Liver (tissue), 3 donors: ENCODE measurements around the gene SNX18.

Source experiments
- ATF3 ChIP-seq: IDR thresholded peaks from 2 replicates; pipeline ENCODE4 v1.6.1; 2016; ENCODE audit warnings: antibody characterized with exemption
- CTCF ChIP-seq: fragments of 150-350 bp; IDR thresholded peaks from 2 replicates; pipeline ENCODE4 v1.5.1; 2017; ENCODE audit warnings: improper control_type of control experiment, low read depth, low read length; ENCODE audit not compliant: missing input control
- EGR1 ChIP-seq, 2 donors: IDR thresholded peaks; 2 replicates each; pipeline ENCODE4 v1.6.1; 2016 to 2018; ENCODE audit warnings: antibody characterized with exemption in 2 of 2, low read depth in 2 of 2
- GABPA ChIP-seq, 2 donors: IDR thresholded peaks in 1 of 2; conservative IDR thresholded peaks in 1 of 2; 2 replicates each; pipeline ENCODE4 v1.6.1; 2016; ENCODE audit warnings: antibody characterized with exemption in 2 of 2, mild to moderate bottlenecking in 1 of 2, moderate library complexity in 1 of 2
- HNF4A ChIP-seq, 2 donors: conservative IDR thresholded peaks; 2 replicates each; pipeline ENCODE4 v1.6.1; 2016; ENCODE audit warnings: antibody characterized with exemption in 2 of 2, mild to moderate bottlenecking in 2 of 2
- JUND ChIP-seq, 2 donors: IDR thresholded peaks; 2 replicates each; pipeline ENCODE4 v1.6.1; 2016; ENCODE audit warnings: antibody characterized with exemption in 2 of 2
- MAX ChIP-seq: IDR thresholded peaks from 2 replicates; pipeline ENCODE4 v1.6.1; 2016; ENCODE audit warnings: antibody characterized with exemption
- RAD21 ChIP-seq, 2 donors: IDR thresholded peaks; 2 replicates each; pipeline ENCODE4 v1.6.1; 2016; ENCODE audit warnings: antibody characterized with exemption in 2 of 2, mild to moderate bottlenecking in 2 of 2
- REST ChIP-seq: IDR thresholded peaks from 2 replicates; pipeline ENCODE4 v1.6.1; 2016; ENCODE audit warnings: antibody characterized with exemption, mild to moderate bottlenecking
- RXRA ChIP-seq, 2 donors: IDR thresholded peaks; 2 replicates each; pipeline ENCODE4 v1.6.1; 2017 to 2018; ENCODE audit warnings: antibody characterized with exemption in 2 of 2, mild to moderate bottlenecking in 1 of 2
- SP1 ChIP-seq: IDR thresholded peaks from 2 replicates; pipeline ENCODE4 v1.6.1; 2018; ENCODE audit warnings: antibody characterized with exemption, mild to moderate bottlenecking
- YY1 ChIP-seq: IDR thresholded peaks from 2 replicates; pipeline ENCODE4 v1.6.1; 2016; ENCODE audit warnings: antibody characterized with exemption, mild to moderate bottlenecking
- donor health status: healthy.
- donor health status: healthy.

GRCh38 chr5:54552446-54552845 lies 34.9 kb downstream of the SNX18 start:
- TF ChIP-seq RAD21 (IDR thresholded peaks at IDR 0.05) (no peak), CTCF (no peak), JUND (IDR thresholded peaks at IDR 0.05) (no peak), HNF4A (conservative IDR thresholded peaks at IDR 0.05) (no peak), RXRA (IDR thresholded peaks at IDR 0.05) (no peak), REST (no peak), SP1 (no peak), EGR1 (IDR thresholded peaks at IDR 0.05; ENCODE audit: low read depth in 2 of 2) (no peak), ATF3 (no peak), YY1 (no peak), GABPA (IDR thresholded peaks at IDR 0.05 in 1 of 2, conservative IDR thresholded peaks at IDR 0.05 in 1 of 2) (no peak), MAX (no peak)
